ENCODE results near the gene ZNF438.

ZNF438 gene

DNA sequence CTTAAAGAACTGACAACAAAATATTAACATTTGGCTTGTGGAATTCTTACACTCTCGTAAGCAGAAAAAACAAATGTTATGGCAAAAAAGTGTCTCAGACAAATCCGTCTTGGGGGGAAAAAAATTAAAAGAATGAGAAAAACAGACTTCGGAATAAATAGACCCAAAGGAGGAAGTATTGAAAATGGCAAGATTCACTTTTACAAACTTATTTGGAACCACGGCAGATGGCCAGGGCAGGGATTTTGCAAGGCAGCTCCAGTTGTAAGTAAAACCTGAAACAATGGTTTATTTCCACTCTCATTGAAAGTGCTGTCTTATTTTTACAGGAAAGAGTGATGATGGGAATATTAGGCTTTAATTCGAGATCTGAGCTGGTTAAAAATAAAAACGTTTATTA, 1.5 kb upstream of the ZNF438 start:
- no peak overlapping the region; the same call in 1 of the 2 replicates for H2AFZ ChIP-seq (ENCODE audit: low read depth, low read length)
- ATAC-seq (ENCODE audit: insufficient read depth, low read depth), result no peak

DNA sequence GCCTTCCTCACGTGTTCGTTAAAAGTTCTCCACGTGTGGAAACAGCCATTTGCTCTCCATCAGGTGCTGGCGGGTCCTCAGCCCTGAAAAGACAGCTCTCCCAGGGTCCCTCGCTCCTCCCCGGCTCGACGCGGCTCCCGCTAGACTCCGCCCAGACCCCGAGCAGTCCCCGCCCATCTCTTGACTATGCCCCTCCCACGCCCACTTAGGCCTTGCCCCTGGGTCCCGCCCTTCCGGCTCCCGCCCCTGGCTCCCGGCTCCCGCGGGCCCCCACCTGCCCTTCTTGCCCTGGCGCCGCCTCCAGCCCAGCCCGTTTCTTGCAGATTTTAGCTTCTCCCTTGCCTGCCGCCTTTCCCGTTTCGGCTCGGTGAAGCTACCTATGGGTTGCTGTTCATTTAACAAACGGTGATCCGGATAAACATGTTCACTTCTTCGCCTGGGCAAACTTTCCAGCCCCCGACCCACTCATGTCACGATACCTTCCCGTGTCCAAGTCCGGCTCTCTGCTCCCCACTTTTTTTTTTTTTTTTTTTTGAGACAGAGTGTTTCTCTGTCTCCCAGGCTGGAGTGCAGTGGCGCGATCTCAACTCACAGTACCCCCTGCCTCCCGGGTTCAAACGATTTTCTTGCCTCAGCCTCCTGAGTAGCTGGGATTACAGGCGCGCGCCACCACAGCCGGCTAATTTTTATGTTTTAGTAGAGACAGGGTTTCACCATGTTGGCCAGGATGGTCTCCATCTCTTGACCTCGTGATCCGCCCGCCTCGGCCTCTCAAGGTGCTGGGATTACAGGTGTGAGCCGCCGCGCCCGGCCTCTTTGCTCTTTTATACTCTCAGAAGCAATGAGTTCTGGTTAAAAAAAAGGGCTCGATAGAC, 830 bp upstream of the ZNF438 start:
- H3K4me3 ChIP-seq (ENCODE audit: low read depth in 1 of 2, low read length in 2 of 2), result peak overlapping the region; percentile 41 to 81; a peak in 3 of 4 replicates
- no peaks in the 10 kb centered on the region for H4K20me1 ChIP-seq (ENCODE audit: insufficient read depth, low read length)
- peak overlapping the region; percentile 87 for H3K4me2 ChIP-seq (ENCODE audit: insufficient read depth, low read length)
- no peak for TF ChIP-seq EZH2 (IDR thresholded peaks at IDR 0.05; ENCODE audit: borderline replicate concordance, low read depth, low read length, severe bottlenecking)
- TF ChIP-seq, protein P1, sequence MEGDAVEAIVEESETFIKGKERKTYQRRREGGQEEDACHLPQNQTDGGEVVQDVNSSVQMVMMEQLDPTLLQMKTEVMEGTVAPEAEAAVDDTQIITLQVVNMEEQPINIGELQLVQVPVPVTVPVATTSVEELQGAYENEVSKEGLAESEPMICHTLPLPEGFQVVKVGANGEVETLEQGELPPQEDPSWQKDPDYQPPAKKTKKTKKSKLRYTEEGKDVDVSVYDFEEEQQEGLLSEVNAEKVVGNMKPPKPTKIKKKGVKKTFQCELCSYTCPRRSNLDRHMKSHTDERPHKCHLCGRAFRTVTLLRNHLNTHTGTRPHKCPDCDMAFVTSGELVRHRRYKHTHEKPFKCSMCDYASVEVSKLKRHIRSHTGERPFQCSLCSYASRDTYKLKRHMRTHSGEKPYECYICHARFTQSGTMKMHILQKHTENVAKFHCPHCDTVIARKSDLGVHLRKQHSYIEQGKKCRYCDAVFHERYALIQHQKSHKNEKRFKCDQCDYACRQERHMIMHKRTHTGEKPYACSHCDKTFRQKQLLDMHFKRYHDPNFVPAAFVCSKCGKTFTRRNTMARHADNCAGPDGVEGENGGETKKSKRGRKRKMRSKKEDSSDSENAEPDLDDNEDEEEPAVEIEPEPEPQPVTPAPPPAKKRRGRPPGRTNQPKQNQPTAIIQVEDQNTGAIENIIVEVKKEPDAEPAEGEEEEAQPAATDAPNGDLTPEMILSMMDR (IDR thresholded peaks at IDR 0.05; ENCODE audit: borderline replicate concordance, extremely low read depth, low read length, poor library complexity, severe bottlenecking), result peak; percentile 31
- DNase-seq, result peak; percentile 97
- no peaks in the 10 kb centered on the region for H3K36me3 ChIP-seq (ENCODE audit: insufficient read depth, low read length)
- H3K9ac ChIP-seq (ENCODE audit: low read depth, low read length), result peak overlapping the region; percentile 88
- peaks cover 33% of the 10 kb centered on the region for H3K79me2 ChIP-seq (ENCODE audit: insufficient read depth, low read length)
- ATAC-seq (ENCODE audit: insufficient read depth, low read depth), result peak; percentile 85
- H3K27ac ChIP-seq (ENCODE audit: low read length), result peak overlapping the region; percentile 100
- no peaks in the 10 kb centered on the region for H3K9me3 ChIP-seq (ENCODE audit: insufficient read depth, low read length, severe bottlenecking)
- H2AFZ ChIP-seq (ENCODE audit: low read depth, low read length), result peak overlapping the region; percentile 90
- H3K4me1 ChIP-seq (ENCODE audit: insufficient read depth, low read length), result peaks cover 60% of the 10 kb centered on the region
- no peaks in the 10 kb centered on the region for H3K27me3 ChIP-seq (ENCODE audit: insufficient read depth, low read length, poor library complexity)

More for the DNA sequence above, 1.5 kb upstream of the ZNF438 start:
- H3K4me3 ChIP-seq (ENCODE audit: low read depth in 1 of 2, low read length in 2 of 2), result peak overlapping the region in 1 of 2 experiments; percentile 81; a peak in 3 of 4 replicates
- H3K27ac ChIP-seq (ENCODE audit: low read length), result peak overlapping the region; percentile 100
- peaks cover 29% of the 10 kb centered on the region for H3K79me2 ChIP-seq (ENCODE audit: insufficient read depth, low read length)
- peak overlapping the region; percentile 87 for H3K4me2 ChIP-seq (ENCODE audit: insufficient read depth, low read length)
- H3K27me3 ChIP-seq (ENCODE audit: insufficient read depth, low read length, poor library complexity), result no peaks in the 10 kb centered on the region
- TF ChIP-seq, protein P1 (IDR thresholded peaks at IDR 0.05; ENCODE audit: borderline replicate concordance, extremely low read depth, low read length, poor library complexity, severe bottlenecking), result no peak
- no peak for TF ChIP-seq EZH2 (IDR thresholded peaks at IDR 0.05; ENCODE audit: borderline replicate concordance, low read depth, low read length, severe bottlenecking)
- H3K36me3 ChIP-seq (ENCODE audit: insufficient read depth, low read length), result no peaks in the 10 kb centered on the region
- H4K20me1 ChIP-seq (ENCODE audit: insufficient read depth, low read length), result no peaks in the 10 kb centered on the region
- DNase-seq, result no peak
- H3K9me3 ChIP-seq (ENCODE audit: insufficient read depth, low read length, severe bottlenecking), result no peaks in the 10 kb centered on the region
- peaks cover 60% of the 10 kb centered on the region for H3K4me1 ChIP-seq (ENCODE audit: insufficient read depth, low read length)
- peak overlapping the region; percentile 88 for H3K9ac ChIP-seq (ENCODE audit: low read depth, low read length)

DNA sequence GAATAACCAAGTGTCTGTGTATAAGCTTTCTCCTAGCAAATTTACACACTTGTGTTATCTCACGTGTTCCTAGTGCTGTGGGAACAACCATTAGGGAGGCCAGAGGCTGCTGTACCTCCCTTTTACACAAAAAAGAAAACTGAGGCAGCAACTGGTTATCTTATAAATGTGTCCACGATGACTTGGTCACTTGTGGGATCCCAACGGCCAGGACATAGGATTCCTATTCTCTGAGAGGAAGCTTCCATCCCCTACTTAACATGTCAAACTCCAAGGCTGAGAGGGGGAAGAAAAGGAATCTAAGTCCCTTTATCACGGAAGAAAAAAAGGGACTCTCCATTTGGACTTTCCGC, 484 bp downstream of the ZNF438 start:
- Histone ChIP-seq H2AFZ (ENCODE audit: low read depth, low read length) (peak overlapping the region; percentile 90), H3K9ac (ENCODE audit: low read depth, low read length) (peak overlapping the region; percentile 88), H3K4me1 (ENCODE audit: insufficient read depth, low read length) (peaks cover 60% of the 10 kb centered on the region), H4K20me1 (ENCODE audit: insufficient read depth, low read length) (no peaks in the 10 kb centered on the region), H3K27ac (ENCODE audit: low read length) (peak overlapping the region; percentile 100), H3K4me2 (ENCODE audit: insufficient read depth, low read length) (peak overlapping the region; percentile 87), H3K79me2 (ENCODE audit: insufficient read depth, low read length) (peaks cover 33% of the 10 kb centered on the region), H3K27me3 (ENCODE audit: insufficient read depth, low read length, poor library complexity) (no peaks in the 10 kb centered on the region), H3K9me3 (ENCODE audit: insufficient read depth, low read length, severe bottlenecking) (no peaks in the 10 kb centered on the region), H3K4me3 (ENCODE audit: low read depth in 1 of 2, low read length in 2 of 2) (peak overlapping the region; percentile 41 to 81), H3K36me3 (ENCODE audit: insufficient read depth, low read length) (no peaks in the 10 kb centered on the region)
- TF ChIP-seq EZH2 (IDR thresholded peaks at IDR 0.05; ENCODE audit: borderline replicate concordance, low read depth, low read length, severe bottlenecking), result no peak
- TF ChIP-seq, protein P1 (IDR thresholded peaks at IDR 0.05; ENCODE audit: borderline replicate concordance, extremely low read depth, low read length, poor library complexity, severe bottlenecking), result no peak
- ATAC-seq (ENCODE audit: insufficient read depth, low read depth), result no peak
- no peak for DNase-seq
